ENCODE data around the gene MZT1.

DNA sequence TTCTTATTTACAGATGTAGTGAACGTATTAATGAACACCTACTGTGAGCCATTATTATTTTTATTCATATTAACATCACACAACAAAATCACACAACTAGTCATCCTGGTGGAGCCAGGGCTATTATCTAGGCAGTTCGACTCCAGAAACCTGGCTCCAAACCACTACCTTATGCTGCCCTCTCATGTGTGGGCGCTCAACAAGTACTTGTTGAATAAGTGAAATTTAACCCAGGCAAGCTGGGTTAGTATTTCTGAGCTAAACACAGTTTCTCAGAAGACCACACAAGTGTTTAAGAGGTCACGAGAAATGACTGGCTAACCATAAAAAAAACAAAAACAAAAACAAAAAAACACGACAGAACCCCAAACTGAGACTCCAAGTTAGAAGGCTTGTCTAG, 33.6 kb downstream of the MZT1 start:
- TF ChIP-seq, protein P1, sequence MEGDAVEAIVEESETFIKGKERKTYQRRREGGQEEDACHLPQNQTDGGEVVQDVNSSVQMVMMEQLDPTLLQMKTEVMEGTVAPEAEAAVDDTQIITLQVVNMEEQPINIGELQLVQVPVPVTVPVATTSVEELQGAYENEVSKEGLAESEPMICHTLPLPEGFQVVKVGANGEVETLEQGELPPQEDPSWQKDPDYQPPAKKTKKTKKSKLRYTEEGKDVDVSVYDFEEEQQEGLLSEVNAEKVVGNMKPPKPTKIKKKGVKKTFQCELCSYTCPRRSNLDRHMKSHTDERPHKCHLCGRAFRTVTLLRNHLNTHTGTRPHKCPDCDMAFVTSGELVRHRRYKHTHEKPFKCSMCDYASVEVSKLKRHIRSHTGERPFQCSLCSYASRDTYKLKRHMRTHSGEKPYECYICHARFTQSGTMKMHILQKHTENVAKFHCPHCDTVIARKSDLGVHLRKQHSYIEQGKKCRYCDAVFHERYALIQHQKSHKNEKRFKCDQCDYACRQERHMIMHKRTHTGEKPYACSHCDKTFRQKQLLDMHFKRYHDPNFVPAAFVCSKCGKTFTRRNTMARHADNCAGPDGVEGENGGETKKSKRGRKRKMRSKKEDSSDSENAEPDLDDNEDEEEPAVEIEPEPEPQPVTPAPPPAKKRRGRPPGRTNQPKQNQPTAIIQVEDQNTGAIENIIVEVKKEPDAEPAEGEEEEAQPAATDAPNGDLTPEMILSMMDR (conservative IDR thresholded peaks at IDR 0.05 in 1 of 2, IDR thresholded peaks at IDR 0.05 in 1 of 2; ENCODE audit: low read depth in 1 of 2, low read length in 2 of 2): no peak
- no peak for TF ChIP-seq EZH2 (IDR thresholded peaks at IDR 0.05; ENCODE audit: low read length, missing control alignments)

All from fibroblast of lung (primary cell).